A673 (cell line): ENCODE measurements around the gene ANKHD1. TPM values are rescaled to one million over a fixed set of nuclear protein-coding genes. Genes with fewer than 3 reads are reported as not detected.
A peak's percentile ranks its signal among the peaks of the same experiment; 100 is the strongest.

Experiments
- BruUV-seq: library from RNA; stranded (reverse); fragments of 400-500 nt; replicated peaks from 2 replicates; lab custom pipeline; 2021; lab: Mats Ljungman, UMichigan
- CTCF ChIA-PET: fragments of 300-600 bp; sonication (Branson Sonifier 250); formaldehyde crosslinking; loops from one replicate; lab custom pipeline; 2022; ENCODE audit warnings: antibody characterized with exemption; lab: Charles Lee
- POLR2A ChIA-PET: fragments of 300-600 bp; sonication (Branson Sonifier 250); formaldehyde crosslinking; loops from one replicate; lab custom pipeline; 2022; ENCODE audit warnings: antibody characterized with exemption; ENCODE audit not compliant: low non-redundant PET; lab: Charles Lee
- DNase-seq: peaks from one replicate; pipeline ENCODE4 v3.0.0-alpha.2; 2015; ENCODE audit warnings: low spot score
- H3K27ac ChIP-seq: fragments of 200-600 bp; sonication (generic); 2 replicates; pipeline ENCODE4 v1.5.1; 2016; ENCODE audit warnings: mixed run types, low read depth, mild to moderate bottlenecking, mixed read lengths, antibody characterized with exemption, low read length; ENCODE audit not compliant: poor library complexity, severe bottlenecking
- H3K27me3 ChIP-seq: fragments of 200-600 bp; sonication (generic); replicated peaks from 2 replicates; pipeline ENCODE4 v1.6.1; 2017; ENCODE audit warnings: mixed run types, low read depth, mild to moderate bottlenecking, mixed read lengths, antibody characterized with exemption, low read length; ENCODE audit not compliant: insufficient read depth, poor library complexity
- H3K36me3 ChIP-seq: fragments of 200-600 bp; sonication (generic); 2 replicates; pipeline ENCODE4 v1.6.1; 2016; ENCODE audit warnings: mixed run types, mild to moderate bottlenecking, mixed read lengths, antibody characterized with exemption, low read length; ENCODE audit not compliant: insufficient read depth, poor library complexity, severe bottlenecking
- H3K4me1 ChIP-seq: fragments of 200-600 bp; sonication (generic); 2 replicates; pipeline ENCODE4 v1.6.1; 2017; ENCODE audit warnings: mixed run types, mild to moderate bottlenecking, mixed read lengths, antibody characterized with exemption, low read length; ENCODE audit not compliant: insufficient read depth, poor library complexity, severe bottlenecking
- H3K4me3 ChIP-seq: fragments of 200-600 bp; sonication (generic); 2 replicates; pipeline ENCODE4 v1.5.1; 2016; ENCODE audit warnings: low read depth, mixed run types, mild to moderate bottlenecking, mixed read lengths, low read length; ENCODE audit not compliant: poor library complexity, severe bottlenecking
- H3K9me3 ChIP-seq: fragments of 200-600 bp; sonication (generic); 2 replicates; pipeline ENCODE4 v1.6.1; 2016; ENCODE audit warnings: mixed run types, low read depth, mild to moderate bottlenecking, mixed read lengths, antibody characterized with exemption, low read length; ENCODE audit not compliant: poor library complexity, severe bottlenecking
- CTCF ChIP-seq: fragments of 300-800, 200-600 bp; sonication (generic); conservative IDR thresholded peaks from 2 replicates; pipeline ENCODE4 v1.5.1; 2017; ENCODE audit warnings: low read depth, mild to moderate bottlenecking, antibody characterized with exemption, low read length, moderate library complexity, mixed read lengths
- EZH2 ChIP-seq: fragments of 200-600 bp; sonication (generic); IDR thresholded peaks from 2 replicates; pipeline ENCODE4 v1.6.1; 2017; ENCODE audit warnings: borderline replicate concordance, low read depth, mild to moderate bottlenecking, mixed read lengths, antibody characterized with exemption, low read length; ENCODE audit not compliant: poor library complexity, severe bottlenecking
- intact Hi-C: fragments of 100-400 bp; cut with micrococcal nuclease; formaldehyde crosslinking; loops from one replicate; pipeline ENCODE4 v1.10.0; 2022; ENCODE audit not compliant: unreplicated experiment
- total RNA-seq: library from RNA; stranded (reverse); gene quantifications from 2 replicates; pipeline ENCODE4 v1.2.3, GENCODE V29; 2021

The ANKHD1 gene
- total RNA-seq, 1 experiment from 2014 or later = 169 TPM

GRCh38 chr5:140569197-140569596 is 167.6 kb downstream of the ANKHD1 start:
- no peak for TF ChIP-seq EZH2
- TF ChIP-seq CTCF = no peak
- intact Hi-C loops = no loop called here
- no peaks in the 10 kb centered on the region for H3K9me3 ChIP-seq
- H3K4me3 ChIP-seq = no peak overlapping the region
- H3K27ac ChIP-seq = peak overlapping the region; percentile 1
- no peak for DNase-seq
- ChIA-PET POLR2A (no interaction called here), CTCF (no interaction called here)
- peaks cover 7% of the 10 kb centered on the region for H3K4me1 ChIP-seq
- H3K27me3 ChIP-seq = no peaks in the 10 kb centered on the region
- no TSS peak for BruUV-seq
- H3K36me3 ChIP-seq = peaks cover 21% of the 10 kb centered on the region

- POLR2A ChIA-PET = no interaction called here
- Histone ChIP-seq H3K4me1 (peaks cover 7% of the 10 kb centered on the region), H3K9me3 (no peaks in the 10 kb centered on the region), H3K4me3 (no peak overlapping the region), H3K27ac (no peak overlapping the region), H3K27me3 (no peaks in the 10 kb centered on the region), H3K36me3 (peaks cover 21% of the 10 kb centered on the region)
- no TSS peak for BruUV-seq
- TF ChIP-seq CTCF = no peak
- TF ChIP-seq EZH2 = no peak
- intact Hi-C loops = no loop called here
- DNase-seq = no peak
- CTCF ChIA-PET = interaction anchor here (0.6 kb wide), 1 partner anchor 1959 kb away, joined by 4 read pairs; no protein-coding TSS in a partner anchor
Measured at GRCh38 chr5:140570058-140570457, 168.4 kb downstream of the ANKHD1 start.

GRCh38 chr5:140570488-140570887 is 168.9 kb downstream of the ANKHD1 start:
- CTCF ChIA-PET = no interaction called here
- TF ChIP-seq EZH2 = no peak
- Histone ChIP-seq H3K27me3 (no peaks in the 10 kb centered on the region), H3K36me3 (peaks cover 21% of the 10 kb centered on the region), H3K9me3 (no peaks in the 10 kb centered on the region), H3K27ac (no peak overlapping the region), H3K4me3 (no peak overlapping the region), H3K4me1 (peaks cover 5% of the 10 kb centered on the region)
- BruUV-seq = no TSS peak
- POLR2A ChIA-PET = no interaction called here
- intact Hi-C loops = no loop called here
- no peak for DNase-seq

- TF ChIP-seq CTCF (no peak), EZH2 (no peak)
- Histone ChIP-seq H3K4me3 (no peak overlapping the region), H3K27me3 (no peaks in the 10 kb centered on the region), H3K36me3 (peaks cover 21% of the 10 kb centered on the region), H3K9me3 (no peaks in the 10 kb centered on the region), H3K4me1 (no peaks in the 10 kb centered on the region), H3K27ac (no peak overlapping the region)
- intact Hi-C loops = no loop called here
- ChIA-PET POLR2A (no interaction called here), CTCF (no interaction called here)
- BruUV-seq = no TSS peak
- no peak for DNase-seq
Measured at GRCh38 chr5:140571105-140571504, 169.5 kb downstream of the ANKHD1 start.
